Mesenchymal stem cell (in vitro differentiated cells and primary cell): ENCODE data around the gene SHROOM1.
"Not testable (repeated sequence)": the region's sequence is repeated elsewhere in the genome, so short reads cannot be mapped to it uniquely, and the experiment has no call there.

ENCODE experiments used
- DNase-seq: peaks from one replicate; pipeline ENCODE4 v3.0.0-alpha.2; 2013
- H2AFZ ChIP-seq: one replicate; pipeline ENCODE4 v1.6.1; 2013; ENCODE audit warnings: low read depth, mild to moderate bottlenecking, control low read depth, inconsistent platforms, low read length, moderate library complexity
- H2AK5ac ChIP-seq: 2 replicates; pipeline ENCODE4 v1.6.1; 2013; ENCODE audit warnings: low read length, moderate library complexity, mild to moderate bottlenecking, inconsistent platforms; ENCODE audit not compliant: severe bottlenecking
- H2BK120ac ChIP-seq: one replicate; pipeline ENCODE4 v1.6.1; 2013; ENCODE audit warnings: low read depth, mild to moderate bottlenecking, inconsistent platforms, low read length, moderate library complexity
- H2BK12ac ChIP-seq, 2 experiments: one replicate each; pipeline ENCODE4 v1.6.1; 2013; ENCODE audit warnings: inconsistent platforms in 2 of 2, low read length in 2 of 2, mild to moderate bottlenecking in 2 of 2, moderate library complexity in 2 of 2, control low read depth in 1 of 2
- H2BK15ac ChIP-seq: one replicate; pipeline ENCODE4 v1.6.1; 2013; ENCODE audit warnings: mild to moderate bottlenecking, low read depth, inconsistent platforms; ENCODE audit not compliant: poor library complexity, severe bottlenecking
- H2BK5ac ChIP-seq: 2 replicates; pipeline ENCODE4 v1.6.1; 2013; ENCODE audit warnings: low read depth, mild to moderate bottlenecking, low read length, control low read depth, inconsistent platforms; ENCODE audit not compliant: poor library complexity, severe bottlenecking
- H3K14ac ChIP-seq, 2 experiments: one replicate each; pipeline ENCODE4 v1.6.1; 2013; ENCODE audit warnings: inconsistent platforms in 2 of 2, low read length in 2 of 2, control low read depth in 1 of 2, mild to moderate bottlenecking in 1 of 2, moderate library complexity in 1 of 2
- H3K18ac ChIP-seq, 2 experiments: one replicate each; pipeline ENCODE4 v1.6.1; 2013; ENCODE audit warnings: inconsistent platforms in 2 of 2, low read length in 2 of 2, control low read depth in 1 of 2, low read depth in 1 of 2, mild to moderate bottlenecking in 1 of 2
- H3K23ac ChIP-seq, 2 experiments: one replicate each; pipeline ENCODE4 v1.6.1; 2013; ENCODE audit warnings: inconsistent platforms in 2 of 2, low read length in 2 of 2, mild to moderate bottlenecking in 2 of 2, moderate library complexity in 2 of 2, control low read depth in 1 of 2
- H3K27ac ChIP-seq: 2 replicates; pipeline ENCODE4 v1.5.1; 2013; ENCODE audit warnings: mild to moderate bottlenecking, moderate library complexity, low read length, control low read depth, inconsistent platforms; ENCODE audit not compliant: poor library complexity, severe bottlenecking
- H3K27me3 ChIP-seq, 2 experiments: 2 replicates each; pipeline versions ENCODE4 v1.6.1 to v1.7.0; 2013; ENCODE audit warnings: low read length in 2 of 2, mild to moderate bottlenecking in 2 of 2, moderate library complexity in 2 of 2, control low read depth in 1 of 2, inconsistent platforms in 1 of 2; ENCODE audit not compliant: control insufficient read depth in 1 of 2, insufficient read depth in 1 of 2
- H3K36me3 ChIP-seq, 2 experiments: 2 replicates each; pipeline versions ENCODE4 v1.6.1 to v1.7.0; 2013; ENCODE audit warnings: low read length in 2 of 2, control low read depth in 1 of 2, inconsistent platforms in 1 of 2, low read depth in 1 of 2, mild to moderate bottlenecking in 1 of 2; ENCODE audit not compliant: insufficient read depth in 2 of 2, control insufficient read depth in 1 of 2
- H3K4ac ChIP-seq, 2 experiments: one replicate each; pipeline ENCODE4 v1.6.1; 2013; ENCODE audit warnings: inconsistent platforms in 2 of 2, low read length in 2 of 2, mild to moderate bottlenecking in 2 of 2, moderate library complexity in 2 of 2, control low read depth in 1 of 2, low read depth in 1 of 2
- H3K4me1 ChIP-seq: 2 replicates; pipeline ENCODE4 v1.6.1; 2013; ENCODE audit warnings: low read depth, low read length, control low read depth; ENCODE audit not compliant: control insufficient read depth, insufficient read depth
- H3K4me2 ChIP-seq: 2 replicates; pipeline ENCODE4 v1.6.1; 2013; ENCODE audit warnings: low read length, mild to moderate bottlenecking, inconsistent platforms; ENCODE audit not compliant: poor library complexity, severe bottlenecking
- H3K4me3 ChIP-seq, 2 experiments: 2 replicates each; pipeline versions ENCODE4 v1.5.1 to v1.7.0; 2013; ENCODE audit warnings: low read length in 2 of 2, mild to moderate bottlenecking in 2 of 2, control low read depth in 1 of 2, low read depth in 1 of 2; ENCODE audit not compliant: insufficient read depth in 1 of 2
- H3K79me1 ChIP-seq: replicated peaks from 2 replicates; pipeline ENCODE4 v1.6.1; 2013; ENCODE audit warnings: mild to moderate bottlenecking, control low read depth, low read length, inconsistent platforms; ENCODE audit not compliant: poor library complexity, severe bottlenecking
- H3K9ac ChIP-seq: 2 replicates; pipeline ENCODE4 v1.7.0; 2013; ENCODE audit warnings: mild to moderate bottlenecking, low read length, moderate library complexity
- H3K9me3 ChIP-seq: 2 replicates; pipeline ENCODE4 v1.7.0; 2013; ENCODE audit warnings: mild to moderate bottlenecking, low read length; ENCODE audit not compliant: control insufficient read depth
- H4K8ac ChIP-seq: one replicate; pipeline ENCODE4 v1.6.1; 2013; ENCODE audit warnings: inconsistent platforms, mild to moderate bottlenecking, low read length, moderate library complexity
- H4K91ac ChIP-seq: one replicate; pipeline ENCODE4 v1.6.1; 2013; ENCODE audit warnings: mild to moderate bottlenecking, low read length, inconsistent platforms
- WGBS: methylation state at CpG from one replicate; pipeline ENCODE4 v1.1.7; 2013; ENCODE audit warnings: mixed read lengths; 5-methylcytosine and 5-hydroxymethylcytosine counted together

The SHROOM1 gene

DNA sequence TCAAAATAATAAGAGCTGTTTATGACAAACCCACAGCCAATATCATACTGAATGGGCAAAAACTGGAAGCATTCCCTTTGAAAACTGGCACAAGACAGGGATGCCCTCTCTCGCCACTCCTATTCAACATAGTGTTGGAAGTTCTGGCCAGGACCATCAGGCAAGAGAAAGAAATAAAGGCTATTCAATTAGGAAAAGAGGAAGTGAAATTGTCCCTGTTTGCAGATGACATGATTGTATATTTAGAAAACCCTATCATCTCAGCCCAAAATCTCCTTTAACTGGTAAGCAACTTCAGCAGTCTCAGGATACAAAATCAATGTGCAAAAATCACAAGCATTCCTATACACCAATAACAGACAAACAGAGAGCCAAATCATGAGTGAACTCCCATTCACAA, 26.2 kb downstream of the SHROOM1 start:
- WGBS = no CpG with 5 or more reads among the region's 1 CpG
- H3K23ac ChIP-seq, H2BK12ac ChIP-seq, H2BK15ac ChIP-seq, H4K8ac ChIP-seq, H4K91ac ChIP-seq, H3K18ac ChIP-seq, H2AK5ac ChIP-seq, H3K36me3 ChIP-seq, H3K79me1 ChIP-seq, H3K4me3 ChIP-seq, H2AFZ ChIP-seq, H3K4ac ChIP-seq, H3K27ac ChIP-seq, H2BK120ac ChIP-seq, H3K14ac ChIP-seq, DNase-seq, H3K4me1 ChIP-seq, H3K4me2 ChIP-seq, H3K9ac ChIP-seq, H2BK5ac ChIP-seq, H3K9me3 ChIP-seq: not testable (repeated sequence)
- peaks cover 15 to 31% of the 10 kb centered on the region in 2 experiments for H3K27me3 ChIP-seq

DNA sequence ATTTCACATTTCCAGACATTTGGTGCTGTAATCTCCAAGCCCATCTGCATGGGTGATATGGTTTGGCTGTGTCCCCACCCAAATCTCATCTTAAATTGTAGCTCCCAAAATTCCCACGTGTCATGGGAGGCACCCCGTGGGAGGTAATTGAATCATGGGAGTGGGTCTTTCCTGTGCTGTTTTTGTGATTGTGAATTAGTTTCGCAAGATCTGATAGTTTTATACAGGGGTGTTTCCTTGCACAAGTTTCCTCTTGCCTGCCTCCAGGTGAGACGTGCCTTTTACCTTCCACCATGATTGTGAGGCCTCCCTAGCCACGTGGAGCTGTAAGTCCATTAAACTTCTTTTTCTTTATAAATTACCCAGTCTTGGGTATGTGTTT, 27.8 kb downstream of the SHROOM1 start:
- H3K27ac ChIP-seq, H3K18ac ChIP-seq, H2BK15ac ChIP-seq, H2BK5ac ChIP-seq, DNase-seq, H2AK5ac ChIP-seq, H2BK12ac ChIP-seq, H3K4me3 ChIP-seq, H2BK120ac ChIP-seq, H3K9me3 ChIP-seq, H3K36me3 ChIP-seq, H3K9ac ChIP-seq, H3K79me1 ChIP-seq, H3K14ac ChIP-seq, H3K23ac ChIP-seq, H3K4me2 ChIP-seq, H4K8ac ChIP-seq, H3K4me1 ChIP-seq, H4K91ac ChIP-seq, H3K4ac ChIP-seq, H2AFZ ChIP-seq: not testable (repeated sequence)
- WGBS = 88% methylated on average over 2 of the region's 5 CpGs
- H3K27me3 ChIP-seq = peaks cover 15 to 28% of the 10 kb centered on the region in 2 experiments

- Histone ChIP-seq H2AFZ (no peak overlapping the region), H3K4me1 (no peaks in the 10 kb centered on the region), H3K79me1 (no peaks in the 10 kb centered on the region), H3K4me2 (no peak overlapping the region), H3K4ac (no peak overlapping the region), H2AK5ac (no peak overlapping the region), H4K8ac (no peak overlapping the region), H4K91ac (no peak overlapping the region), H2BK5ac (no peak overlapping the region), H3K23ac (no peak overlapping the region), H2BK12ac (no peak overlapping the region), H3K27ac (no peak overlapping the region), H3K18ac (no peak overlapping the region), H3K36me3 (no peaks in the 10 kb centered on the region), H3K27me3 (peaks cover 20 to 24% of the 10 kb centered on the region in 2 experiments), H2BK120ac (no peak overlapping the region), H2BK15ac (no peak overlapping the region), H3K4me3 (no peak overlapping the region), H3K9ac (no peak overlapping the region), H3K9me3 (no peaks in the 10 kb centered on the region), H3K14ac (no peak overlapping the region)
- 89% methylated on average over 4 of the region's 5 CpGs for WGBS
- DNase-seq = no peak
Observed at GRCh38 chr5:132802044-132802684, 28.3 kb downstream of the SHROOM1 start.

GRCh38 chr5:132800545-132800944, 29.9 kb downstream of the SHROOM1 start:
- WGBS = 69% methylated on average over 2 of the region's 2 CpGs
- H3K36me3 ChIP-seq = no peaks in the 10 kb centered on the region
- no peak for DNase-seq

More at GRCh38 chr5:132800545-132800944, 29.9 kb downstream of the SHROOM1 start:
- H2BK15ac ChIP-seq = no peak overlapping the region
- no peak overlapping the region for H2BK5ac ChIP-seq
- H3K79me1 ChIP-seq = no peaks in the 10 kb centered on the region
- no peak overlapping the region for H3K4ac ChIP-seq
- H3K18ac ChIP-seq = no peak overlapping the region
- H3K14ac ChIP-seq = no peak overlapping the region
- H4K8ac ChIP-seq = no peak overlapping the region
- H4K91ac ChIP-seq = no peak overlapping the region
- H3K27me3 ChIP-seq = peaks cover 20 to 22% of the 10 kb centered on the region in 2 experiments
- H3K27ac ChIP-seq = no peak overlapping the region
- no peak overlapping the region for H3K4me2 ChIP-seq
- H3K9ac ChIP-seq = no peak overlapping the region
- H3K9me3 ChIP-seq = no peaks in the 10 kb centered on the region
- H3K23ac ChIP-seq = no peak overlapping the region
- no peak overlapping the region for H2AFZ ChIP-seq
- H2BK120ac ChIP-seq = no peak overlapping the region
- H2BK12ac ChIP-seq = no peak overlapping the region
- H3K4me3 ChIP-seq = no peak overlapping the region
- no peak overlapping the region for H2AK5ac ChIP-seq
- H3K4me1 ChIP-seq = no peaks in the 10 kb centered on the region
